Lower lobe of right lung (tissue), 2 donors: ENCODE data around the gene PCED1B. TPM values are rescaled to one million over a fixed set of nuclear protein-coding genes. Genes with fewer than 3 reads are reported as not detected.

Experiments
- ATAC-seq, 2 donors: fragments of 200-7000 bp; cut with Tn5 transposase; one replicate each; pipeline ENCODE4 v1.9.1; 2020 to 2022; ENCODE audit warnings: mild to moderate bottlenecking in 2 of 2, moderate library complexity in 2 of 2
- DNase-seq: peaks from one replicate; pipeline ENCODE4 v3.0.0-alpha.2; 2020
- H3K27ac ChIP-seq: fragments of 200-600 bp; one replicate; pipeline ENCODE4 v1.8.0; 2022
- H3K27me3 ChIP-seq: fragments of 200-600 bp; one replicate; pipeline ENCODE4 v1.8.0; 2022; ENCODE audit warnings: low read depth
- H3K36me3 ChIP-seq: fragments of 200-600 bp; one replicate; pipeline ENCODE4 v1.8.0; 2022; ENCODE audit warnings: mild to moderate bottlenecking
- H3K4me1 ChIP-seq: fragments of 200-600 bp; one replicate; pipeline ENCODE4 v1.8.0; 2022
- H3K4me3 ChIP-seq: fragments of 200-600 bp; one replicate; pipeline ENCODE4 v1.8.0; 2022; ENCODE audit warnings: mild to moderate bottlenecking
- H3K9me3 ChIP-seq: fragments of 200-600 bp; one replicate; pipeline ENCODE4 v1.8.0; 2022
- intact Hi-C: fragments of 100-400 bp; cut with DNase I; formaldehyde crosslinking; loops from one replicate; pipeline ENCODE4 v1.11.0; 2022
- total RNA-seq: library from RNA; stranded (reverse); fragmentation: NEBNext Ultra II Directional; extraction: Animal tissue kit (Norgen Biotek cat#: 25700); gene quantifications from one replicate; pipeline ENCODE4 v1.2.1, GENCODE V29; 2021
- TF ChIP-seq, protein P1 (sequence below): fragments of 200-600 bp; IDR thresholded peaks from one replicate; pipeline ENCODE4 v1.8.0; 2022; ENCODE audit warnings: antibody characterized with exemption, mild to moderate bottlenecking
- donor health status: DM: no; HTN: yes; CAD: no; lungs with severe emphysema.

Gene PCED1B
- total RNA-seq, 1 donor from 2014 or later, result 13.4 TPM

DNA sequence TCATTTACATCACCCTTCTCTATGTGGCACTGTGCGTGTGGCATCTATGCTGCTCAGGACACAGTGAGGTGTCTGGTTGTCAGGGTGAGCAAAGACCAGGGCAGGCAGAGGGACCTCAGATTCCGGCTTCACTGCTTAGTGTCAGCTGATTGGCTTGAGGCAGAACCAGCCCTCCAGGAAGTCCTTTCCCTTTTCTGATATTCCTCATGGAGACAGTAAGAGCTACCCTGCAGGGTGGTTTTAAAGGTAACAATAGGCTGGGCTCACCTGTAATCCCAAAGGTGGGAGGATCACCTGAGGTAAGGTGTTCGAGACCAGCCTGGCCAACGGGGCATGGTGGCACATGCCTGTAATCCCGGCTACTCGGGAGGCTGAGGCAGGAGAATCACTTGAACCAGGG, 129.6 kb downstream of the PCED1B start:
- Histone ChIP-seq H3K36me3 (no peaks in the 10 kb centered on the region), H3K27me3 (no peaks in the 10 kb centered on the region), H3K4me1 (peaks cover 17% of the 10 kb centered on the region), H3K4me3 (no peak overlapping the region), H3K27ac (no peak overlapping the region), H3K9me3 (no peaks in the 10 kb centered on the region)
- TF ChIP-seq, protein P1, sequence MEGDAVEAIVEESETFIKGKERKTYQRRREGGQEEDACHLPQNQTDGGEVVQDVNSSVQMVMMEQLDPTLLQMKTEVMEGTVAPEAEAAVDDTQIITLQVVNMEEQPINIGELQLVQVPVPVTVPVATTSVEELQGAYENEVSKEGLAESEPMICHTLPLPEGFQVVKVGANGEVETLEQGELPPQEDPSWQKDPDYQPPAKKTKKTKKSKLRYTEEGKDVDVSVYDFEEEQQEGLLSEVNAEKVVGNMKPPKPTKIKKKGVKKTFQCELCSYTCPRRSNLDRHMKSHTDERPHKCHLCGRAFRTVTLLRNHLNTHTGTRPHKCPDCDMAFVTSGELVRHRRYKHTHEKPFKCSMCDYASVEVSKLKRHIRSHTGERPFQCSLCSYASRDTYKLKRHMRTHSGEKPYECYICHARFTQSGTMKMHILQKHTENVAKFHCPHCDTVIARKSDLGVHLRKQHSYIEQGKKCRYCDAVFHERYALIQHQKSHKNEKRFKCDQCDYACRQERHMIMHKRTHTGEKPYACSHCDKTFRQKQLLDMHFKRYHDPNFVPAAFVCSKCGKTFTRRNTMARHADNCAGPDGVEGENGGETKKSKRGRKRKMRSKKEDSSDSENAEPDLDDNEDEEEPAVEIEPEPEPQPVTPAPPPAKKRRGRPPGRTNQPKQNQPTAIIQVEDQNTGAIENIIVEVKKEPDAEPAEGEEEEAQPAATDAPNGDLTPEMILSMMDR, result no peak
- intact Hi-C loops, result no loop called here
- no peak for DNase-seq
- no peak for ATAC-seq

DNA sequence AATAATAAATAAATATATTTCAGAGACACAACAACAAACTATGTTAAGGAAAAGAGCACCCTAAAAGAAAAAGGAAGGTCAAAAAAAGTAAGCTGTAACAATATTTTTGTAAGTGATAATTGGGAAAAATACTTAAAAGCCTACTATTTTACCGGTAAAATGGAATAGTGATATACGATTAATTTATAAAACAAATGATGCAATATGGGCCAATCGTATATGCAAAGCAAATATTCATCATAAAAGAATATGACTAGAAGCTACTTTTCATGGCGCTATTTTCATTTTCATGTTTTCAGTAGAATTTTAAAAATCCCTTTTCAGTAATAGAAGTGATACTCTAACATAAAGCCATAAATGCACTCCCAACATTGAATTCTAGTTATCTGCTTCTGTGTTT, 131.4 kb downstream of the PCED1B start:
- peaks cover 17% of the 10 kb centered on the region for H3K4me1 ChIP-seq
- H3K27me3 ChIP-seq, result no peaks in the 10 kb centered on the region
- ATAC-seq (no peak), DNase-seq (no peak)
- intact Hi-C loops, result no loop called here
- H3K9me3 ChIP-seq, result no peaks in the 10 kb centered on the region
- H3K36me3 ChIP-seq, result no peaks in the 10 kb centered on the region
- no peak overlapping the region for H3K27ac ChIP-seq
- TF ChIP-seq, protein P1, result no peak
- H3K4me3 ChIP-seq, result no peak overlapping the region

DNA sequence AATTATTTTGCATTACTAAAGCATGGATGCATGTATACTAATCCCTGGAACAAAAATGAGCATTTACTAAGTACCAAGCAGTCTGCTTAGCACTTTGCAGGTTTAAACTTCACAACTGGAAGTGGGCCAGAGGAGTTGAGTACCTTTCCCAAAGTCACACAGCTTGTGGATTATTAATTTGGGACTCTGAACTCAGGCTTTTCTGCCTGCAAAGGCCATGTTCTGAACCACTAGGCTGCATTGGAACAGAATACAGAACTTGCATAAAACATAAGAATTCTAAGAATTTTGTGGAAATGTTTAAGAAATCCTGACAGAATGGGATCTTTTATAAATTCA, 133.2 kb downstream of the PCED1B start:
- DNase-seq (no peak), ATAC-seq (no peak)
- Histone ChIP-seq H3K4me1 (peaks cover 6% of the 10 kb centered on the region), H3K9me3 (no peaks in the 10 kb centered on the region), H3K36me3 (no peaks in the 10 kb centered on the region), H3K4me3 (no peak overlapping the region), H3K27ac (no peak overlapping the region), H3K27me3 (no peaks in the 10 kb centered on the region)
- intact Hi-C loops, result no loop called here
- TF ChIP-seq, protein P1, result no peak

DNA sequence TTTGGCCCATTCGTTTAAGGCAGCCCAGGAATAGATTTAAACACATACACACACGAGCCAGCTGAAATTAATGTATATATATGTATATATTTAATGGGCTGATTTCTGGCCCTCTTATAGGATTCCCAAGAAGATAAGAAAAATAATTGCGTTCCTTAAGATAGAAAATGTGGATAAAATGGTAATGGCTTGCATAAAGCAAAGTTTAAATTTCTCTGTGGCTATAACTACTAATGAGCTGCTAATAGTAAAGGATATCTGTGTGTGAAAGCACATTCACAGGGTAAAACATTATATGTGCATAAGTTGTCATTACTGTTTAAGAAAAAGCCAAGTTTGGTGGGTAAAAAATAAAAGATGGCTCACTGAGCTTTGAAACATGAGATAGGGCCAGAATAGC, 134.0 kb downstream of the PCED1B start:
- intact Hi-C loops, result no loop called here
- Histone ChIP-seq H3K27me3 (no peaks in the 10 kb centered on the region), H3K4me3 (peak overlapping the region; percentile 40), H3K36me3 (no peaks in the 10 kb centered on the region), H3K4me1 (peaks cover under 1% of the 10 kb centered on the region), H3K9me3 (no peaks in the 10 kb centered on the region), H3K27ac (no peak overlapping the region)
- TF ChIP-seq, protein P1, result no peak
- DNase-seq, result no peak
- no peak for ATAC-seq

DNA sequence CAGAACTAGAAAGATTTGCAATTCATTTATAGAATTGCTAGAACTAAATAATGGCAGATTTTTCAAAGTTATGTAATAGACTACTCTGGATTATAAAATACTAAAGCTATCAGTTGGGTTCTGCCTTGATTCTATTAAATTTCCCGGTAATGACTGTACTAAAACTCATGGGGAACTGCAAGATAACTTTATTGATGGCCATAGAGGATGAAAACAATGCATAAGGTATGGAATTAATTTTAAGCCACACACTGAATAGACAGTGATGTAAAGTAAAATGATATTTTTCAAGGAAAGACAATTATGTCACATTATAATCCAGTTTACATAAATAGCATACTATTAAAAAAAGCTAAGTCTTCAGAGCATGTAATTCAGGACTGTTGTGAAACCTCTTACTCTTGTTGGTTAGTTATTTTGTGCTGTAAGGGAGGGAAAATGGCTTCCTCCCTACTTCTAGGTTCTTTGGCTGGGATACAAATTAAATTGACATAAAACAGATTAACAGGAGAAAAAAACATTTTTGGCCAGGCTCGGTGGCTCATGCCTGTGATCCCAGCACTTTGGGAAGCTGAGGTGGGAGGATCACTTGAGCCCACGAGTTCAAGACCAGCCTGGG, 134.7 kb downstream of the PCED1B start:
- TF ChIP-seq, protein P1, result no peak
- DNase-seq (no peak), ATAC-seq (no peak)
- Histone ChIP-seq H3K27ac (peak overlapping the region; percentile 78), H3K27me3 (no peaks in the 10 kb centered on the region), H3K4me1 (no peaks in the 10 kb centered on the region), H3K4me3 (peak overlapping the region; percentile 40), H3K9me3 (no peaks in the 10 kb centered on the region), H3K36me3 (no peaks in the 10 kb centered on the region)
- intact Hi-C loops, result no loop called here
